Measurements from ENCODE around the gene ARHGAP6.

ARHGAP6 gene

GRCh38 chrX:11319806-11320520, 345.8 kb downstream of the ARHGAP6 start:
- peak overlapping the region; percentile 39 for H3K27ac ChIP-seq
- no peak for TF ChIP-seq CTCF (conservative IDR thresholded peaks at IDR 0.05)

- H3K27ac ChIP-seq = no peak overlapping the region
- TF ChIP-seq CTCF (conservative IDR thresholded peaks at IDR 0.05) = no peak
These were observed 354.0 kb downstream of the ARHGAP6 start for GRCh38 chrX:11311706-11312105.

GRCh38 chrX:11309220-11309619, 356.5 kb downstream of the ARHGAP6 start:
- TF ChIP-seq CTCF (conservative IDR thresholded peaks at IDR 0.05) = no peak

GRCh38 chrX:11305641-11306040, 360.1 kb downstream of the ARHGAP6 start:
- no peak overlapping the region; the same call in 1 of the 2 replicates for H3K27ac ChIP-seq
- TF ChIP-seq CTCF (conservative IDR thresholded peaks at IDR 0.05) = no peak

More at GRCh38 chrX:11309220-11309619, 356.5 kb downstream of the ARHGAP6 start:
- no peak overlapping the region; the same call in 1 of the 2 replicates for H3K27ac ChIP-seq

GRCh38 chrX:11304829-11305228, 360.9 kb downstream of the ARHGAP6 start:
- no peak overlapping the region; the same call in 1 of the 2 replicates for H3K27ac ChIP-seq

GRCh38 chrX:11298600-11298999, 367.1 kb downstream of the ARHGAP6 start:
- TF ChIP-seq CTCF (conservative IDR thresholded peaks at IDR 0.05) = no peak
- no peak overlapping the region for H3K27ac ChIP-seq

More at GRCh38 chrX:11304829-11305228, 360.9 kb downstream of the ARHGAP6 start:
- no peak for TF ChIP-seq CTCF (conservative IDR thresholded peaks at IDR 0.05)

GRCh38 chrX:11296051-11296450, 369.7 kb downstream of the ARHGAP6 start:
- H3K27ac ChIP-seq = no peak overlapping the region
- no peak for TF ChIP-seq CTCF (conservative IDR thresholded peaks at IDR 0.05)

All from VCaP (cell line).